NCI-H2171 treated with DMSO at 0.1 percent for 48 hours (cell line): ENCODE measurements around the gene ATXN7L1.

Experiments
- DNase-seq: peaks from one replicate; lab custom pipeline; 2025; lab: John Stamatoyannopoulos, UW

The ATXN7L1 gene

GRCh38 chr7:105647591-105647990 lies 228.8 kb downstream of the ATXN7L1 start:
- DNase-seq: peak; percentile 61

GRCh38 chr7:105644937-105645336 lies 231.5 kb downstream of the ATXN7L1 start:
- peak; percentile 61 for DNase-seq

GRCh38 chr7:105643851-105644250 lies 232.5 kb downstream of the ATXN7L1 start:
- DNase-seq: no peak

DNA sequence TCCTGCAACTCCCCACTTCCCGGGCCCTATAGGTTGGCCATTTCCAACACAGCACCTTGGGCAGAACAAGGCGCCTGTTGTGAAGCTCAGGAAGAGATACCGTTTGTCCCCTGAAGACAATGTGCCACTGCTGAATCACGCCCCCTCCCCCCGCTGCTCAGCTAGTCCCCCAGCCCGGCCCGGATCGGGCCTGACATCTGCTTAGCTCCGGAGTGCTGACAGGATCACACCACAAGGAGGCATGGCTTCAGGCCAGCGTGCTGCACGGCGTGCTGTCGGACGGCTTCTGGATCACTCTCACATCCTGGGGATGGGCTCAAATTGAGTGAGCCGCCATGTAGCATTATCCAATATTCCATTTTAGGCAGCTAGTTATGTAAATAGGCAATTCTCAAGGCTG lies 233.0 kb downstream of the ATXN7L1 start:
- peak; percentile 19 for DNase-seq

GRCh38 chr7:105642264-105642663 lies 234.1 kb downstream of the ATXN7L1 start:
- DNase-seq: no peak

- DNase-seq: no peak
Measured at GRCh38 chr7:105640956-105641810, 235.2 kb downstream of the ATXN7L1 start.

DNA sequence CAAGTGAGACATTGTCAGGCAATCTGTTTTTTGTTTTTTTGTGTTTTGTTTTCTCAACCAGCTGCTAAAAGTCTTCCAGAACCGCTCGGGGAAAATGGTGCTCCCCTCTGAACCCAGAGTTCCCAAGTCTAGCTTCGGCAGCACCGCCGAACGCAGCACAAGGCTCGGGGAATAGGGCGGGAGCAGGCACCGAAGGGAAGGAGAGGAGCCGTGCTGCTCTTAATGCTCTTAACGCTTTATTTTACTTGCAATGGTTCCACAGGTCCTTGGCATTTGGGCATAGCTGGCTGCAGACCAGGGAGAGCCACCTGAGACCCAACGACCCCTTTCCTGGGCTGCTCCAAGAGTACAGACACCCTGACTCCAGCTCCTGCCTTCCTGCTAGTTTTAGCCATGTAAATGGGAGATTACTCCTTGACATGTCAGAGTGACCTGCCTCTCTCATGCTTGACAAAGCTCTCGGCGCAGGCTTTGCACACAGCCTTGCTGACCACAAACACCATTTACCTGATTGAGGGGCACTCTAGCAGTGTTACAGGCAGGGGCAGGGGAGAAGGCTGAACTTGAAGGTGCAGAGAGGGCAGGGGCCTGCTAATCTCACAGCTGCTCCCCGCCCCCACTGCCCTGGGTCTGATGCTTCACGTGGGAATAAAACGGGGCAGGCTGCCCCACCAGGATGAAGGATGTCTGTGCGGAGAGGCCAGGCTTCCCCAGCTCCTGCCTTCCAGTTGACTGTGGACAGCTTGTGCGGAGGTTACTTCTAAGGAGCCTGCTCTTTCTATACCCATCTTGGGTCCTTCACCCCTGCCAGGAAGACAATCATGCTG lies 236.5 kb downstream of the ATXN7L1 start:
- DNase-seq: no peak

DNA sequence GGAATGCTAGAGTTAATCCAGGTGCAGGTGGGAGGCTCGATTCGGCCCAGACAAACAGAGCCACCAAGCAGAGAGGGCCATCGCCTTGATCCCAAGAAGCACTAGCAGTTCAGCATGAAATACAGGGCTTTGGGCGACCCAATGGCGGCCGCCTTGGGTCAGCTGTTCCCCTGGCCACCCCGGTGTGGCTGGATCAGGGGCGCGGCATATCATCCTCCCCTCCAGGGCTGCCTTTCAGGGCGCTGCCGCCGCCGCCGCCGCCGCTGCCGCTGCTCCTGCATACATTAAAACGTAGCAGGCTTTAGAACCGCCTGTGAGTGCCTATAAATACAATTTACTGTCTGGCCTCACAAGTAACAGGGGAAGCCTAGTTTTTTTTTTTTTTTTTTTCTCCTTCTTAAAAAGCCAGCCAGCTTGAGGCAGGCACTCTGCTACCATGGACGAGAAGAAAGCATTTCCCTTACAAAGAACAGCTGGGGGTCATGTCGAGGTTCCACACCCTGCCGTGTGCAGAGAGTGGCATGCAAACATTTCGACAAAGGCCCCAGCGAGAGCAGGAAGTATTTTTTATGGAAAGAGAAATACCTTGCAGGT lies 237.4 kb downstream of the ATXN7L1 start:
- DNase-seq: peak; percentile 22

GRCh38 chr7:105638334-105638733 lies 238.1 kb downstream of the ATXN7L1 start:
- no peak for DNase-seq

DNA sequence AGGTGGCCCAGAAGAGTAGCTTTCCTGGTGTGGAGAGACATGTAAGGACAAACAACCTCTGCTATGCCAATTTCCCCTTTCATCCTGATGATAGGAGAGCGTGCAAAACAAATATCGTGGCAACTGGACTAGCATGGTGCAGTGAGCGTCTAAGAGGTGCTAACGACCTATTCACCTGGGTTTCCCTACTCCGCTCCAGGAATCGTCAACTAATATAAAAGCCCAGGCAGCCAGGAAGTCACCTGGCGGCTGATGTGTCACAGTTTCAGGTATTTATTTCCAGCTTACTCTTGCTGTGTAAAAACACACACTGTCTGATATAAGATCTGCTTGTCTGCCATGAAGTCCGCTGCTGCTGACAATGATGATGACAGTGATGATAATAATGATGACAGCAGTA lies 238.6 kb downstream of the ATXN7L1 start:
- no peak for DNase-seq

DNA sequence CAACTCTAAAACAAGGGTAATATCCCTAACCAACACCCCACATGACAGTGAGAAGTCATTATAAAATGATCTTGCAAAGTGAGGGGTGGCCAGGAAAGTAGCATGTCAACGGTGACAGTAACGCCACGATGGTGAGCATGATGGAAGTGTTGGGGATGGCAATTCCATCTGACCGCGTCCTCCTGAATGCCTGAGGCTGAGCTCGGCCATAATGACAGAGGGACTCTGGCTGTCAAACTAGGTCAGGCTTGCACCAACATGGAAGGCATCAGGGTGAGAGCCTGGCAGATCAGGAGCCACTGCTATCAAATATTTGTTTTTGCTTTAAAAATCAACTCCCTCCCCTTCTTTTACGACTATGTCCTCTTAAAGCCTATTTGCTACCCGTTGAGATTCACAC lies 239.4 kb downstream of the ATXN7L1 start:
- DNase-seq: no peak

- no peak for DNase-seq
Measured at GRCh38 chr7:105635197-105635596, 241.2 kb downstream of the ATXN7L1 start.

DNA sequence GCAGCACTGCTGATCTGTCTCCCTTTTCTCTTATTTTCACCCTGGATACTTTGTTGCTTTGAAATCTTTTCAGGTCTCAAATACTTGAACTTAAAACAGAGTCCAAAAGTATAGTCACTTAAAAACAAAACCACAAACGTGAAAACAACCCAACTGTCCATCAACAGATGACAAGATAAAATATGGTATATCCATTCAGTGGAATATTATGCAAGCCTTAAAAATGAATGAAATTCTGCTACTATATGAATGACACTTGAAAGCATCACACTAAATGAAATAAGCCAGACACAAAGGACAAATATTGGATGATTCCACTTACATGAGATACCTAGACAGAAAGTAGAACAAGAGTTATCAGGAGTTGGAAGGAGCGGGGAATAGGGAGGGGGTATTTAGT lies 250.4 kb downstream of the ATXN7L1 start:
- no peak for DNase-seq

GRCh38 chr7:105623906-105624305 lies 252.5 kb downstream of the ATXN7L1 start:
- DNase-seq: no peak

- DNase-seq: no peak
Measured at GRCh38 chr7:105623378-105623777, 253.0 kb downstream of the ATXN7L1 start.

DNA sequence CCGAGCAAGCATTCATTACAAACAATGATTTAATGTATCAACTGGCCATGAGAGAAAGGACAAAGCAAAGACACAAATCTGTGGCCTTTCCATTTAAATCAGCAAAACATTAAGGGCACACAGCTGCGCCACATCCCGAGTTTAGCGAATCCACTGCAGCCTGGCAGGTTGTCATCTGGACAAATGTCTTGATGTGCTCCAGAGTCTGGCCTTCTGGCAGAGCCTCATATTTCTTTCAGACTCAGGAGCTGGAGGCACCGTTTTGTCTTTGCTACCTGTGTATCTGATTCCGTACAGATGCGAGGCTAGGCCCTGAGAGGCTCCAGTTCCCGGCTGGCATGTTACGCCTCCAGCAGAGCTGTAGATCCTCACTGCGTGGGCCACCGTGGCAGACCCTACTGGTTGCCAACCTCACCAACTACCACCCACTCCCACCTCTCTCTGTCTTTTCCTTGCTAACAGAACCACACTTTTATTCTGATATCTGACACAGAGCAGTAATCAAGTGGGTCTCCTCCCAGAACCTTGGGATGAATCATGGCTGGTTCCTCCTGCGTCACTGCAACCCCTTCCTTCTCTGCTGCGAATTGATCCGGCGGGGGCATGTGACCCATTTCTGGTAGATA lies 254.2 kb downstream of the ATXN7L1 start:
- DNase-seq: peak; percentile 31

DNA sequence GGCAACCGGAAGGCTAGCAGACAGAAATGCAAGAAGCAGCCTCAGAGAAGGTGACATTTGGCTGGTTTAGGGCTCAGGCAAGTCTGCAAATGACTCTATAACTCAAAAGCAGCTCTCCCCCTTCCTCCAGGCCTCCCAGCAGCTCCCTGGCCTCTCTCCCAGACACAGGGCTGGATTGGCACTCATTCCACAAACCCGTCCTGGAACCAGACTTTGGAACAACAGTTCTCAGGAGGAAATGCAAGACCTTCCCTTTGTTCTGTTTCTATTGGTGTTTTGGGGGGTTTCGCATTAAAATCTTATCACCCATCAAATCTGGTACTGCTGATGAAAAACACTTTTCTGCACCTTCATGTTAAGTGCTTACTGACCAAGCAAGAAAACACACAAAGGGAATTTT lies 254.8 kb downstream of the ATXN7L1 start:
- DNase-seq: no peak

- no peak for DNase-seq
Measured at GRCh38 chr7:105621176-105621575, 255.2 kb downstream of the ATXN7L1 start.

- no peak for DNase-seq
Measured at GRCh38 chr7:105619590-105619989, 256.8 kb downstream of the ATXN7L1 start.

DNA sequence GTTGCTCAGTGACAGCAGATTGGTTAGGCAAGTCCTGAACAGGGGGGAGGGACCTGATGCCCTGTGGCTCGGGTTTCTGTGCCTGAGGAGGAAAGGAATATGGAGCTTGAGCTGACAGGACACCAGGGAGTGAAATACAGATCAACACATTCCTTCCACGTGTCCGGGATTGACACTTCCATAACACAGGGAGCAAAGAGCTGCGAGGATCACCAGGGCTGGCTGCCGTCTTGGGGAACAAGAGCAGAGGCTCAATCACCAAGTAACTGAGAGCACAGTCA lies 258.4 kb downstream of the ATXN7L1 start:
- peak; percentile 53 for DNase-seq

DNA sequence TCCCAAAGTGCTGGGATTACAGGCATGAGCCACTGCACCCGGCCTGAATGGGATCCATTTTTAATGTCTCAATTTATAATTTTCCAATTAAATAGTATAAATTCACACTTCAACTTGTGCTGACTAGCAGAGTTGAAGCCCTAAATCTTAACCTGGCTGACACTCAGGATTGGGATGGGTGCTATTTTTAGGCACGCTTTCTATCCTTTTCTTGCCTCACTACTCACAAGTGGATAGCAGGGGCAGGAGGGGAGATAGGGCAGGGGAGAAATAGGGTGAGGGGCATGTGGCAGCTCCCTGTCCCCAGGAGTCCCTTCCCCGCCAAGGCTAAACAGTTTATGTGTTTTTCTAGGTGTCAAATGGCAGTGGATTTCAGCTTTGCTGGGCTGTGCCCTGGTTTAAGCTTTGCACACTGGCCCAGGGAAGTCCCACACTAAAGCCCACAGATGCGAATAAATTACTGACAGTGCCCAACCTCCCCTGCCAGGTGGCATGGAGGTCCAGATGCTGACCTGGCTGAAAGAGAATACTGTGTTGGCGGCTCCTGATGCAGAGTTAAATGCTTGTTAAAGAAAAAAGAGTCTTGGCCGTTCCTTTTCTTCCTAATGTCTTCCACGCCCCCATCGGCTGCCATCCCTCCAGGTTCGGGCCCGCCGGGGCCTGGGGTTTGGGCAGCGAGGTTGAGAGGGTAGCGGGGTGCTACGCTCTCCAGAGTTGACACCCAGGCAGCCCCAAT lies 259.0 kb downstream of the ATXN7L1 start:
- DNase-seq: peak; percentile 49

DNA sequence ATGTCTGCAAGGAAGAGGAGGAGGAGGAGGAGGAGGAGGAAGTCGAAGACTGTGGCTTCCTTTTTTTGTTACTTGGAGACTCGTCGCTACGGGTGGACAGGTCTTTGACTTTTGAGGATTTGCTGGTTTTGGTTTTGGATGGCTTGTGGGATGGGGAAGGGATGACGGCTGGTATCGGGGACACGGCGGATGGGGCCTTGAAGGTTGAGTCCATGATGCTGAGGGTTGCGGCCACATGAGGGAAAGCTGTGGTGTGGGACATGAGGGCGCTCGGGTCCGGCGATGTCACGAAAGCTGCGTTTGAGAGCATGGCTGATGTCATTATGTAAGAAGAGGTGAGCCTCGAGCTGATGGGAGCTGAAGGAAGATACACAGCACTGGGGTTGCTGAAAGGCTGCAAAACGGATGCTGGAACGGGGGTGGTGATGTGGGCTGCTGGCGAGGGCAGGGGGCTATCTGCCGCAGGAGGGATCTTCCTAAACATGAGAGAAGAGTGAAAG lies 262.0 kb downstream of the ATXN7L1 start:
- no peak for DNase-seq
